Neural progenitor cell (in vitro differentiated cells): Measurements from ENCODE around the gene SARDH. TPM values are rescaled to one million over a fixed set of nuclear protein-coding genes. Genes with fewer than 3 reads are reported as not detected.
A peak's percentile ranks its signal among the peaks of the same experiment; 100 is the strongest.

ENCODE experiments used
- DNase-seq: peaks from one replicate; pipeline ENCODE4 v3.0.0-alpha.2; 2016; ENCODE audit warnings: low spot score
- H2AFZ ChIP-seq: fragments of 200-600 bp; sonication (generic); replicated peaks from 2 replicates; pipeline ENCODE4 v1.6.1; 2016; ENCODE audit warnings: antibody characterized with exemption
- H3F3A ChIP-seq: fragments of 200-600 bp; sonication (generic); 2 replicates; pipeline ENCODE4 v1.6.1; 2016; ENCODE audit warnings: antibody characterized with exemption, low read depth
- H3K27ac ChIP-seq: fragments of 200-600 bp; sonication (generic); 2 replicates; pipeline ENCODE4 v1.5.1; 2016; ENCODE audit warnings: mild to moderate bottlenecking
- H3K27me3 ChIP-seq: fragments of 200-600 bp; sonication (generic); 2 replicates; pipeline ENCODE4 v1.6.1; 2016; ENCODE audit warnings: mild to moderate bottlenecking, moderate library complexity
- H3K36me3 ChIP-seq: fragments of 200-600 bp; sonication (generic); 2 replicates; pipeline ENCODE4 v1.5.1; 2016
- H3K4me1 ChIP-seq: fragments of 200-600 bp; sonication (generic); 2 replicates; pipeline ENCODE4 v1.6.1; 2016; ENCODE audit warnings: mixed run types
- H3K4me2 ChIP-seq: fragments of 200-600 bp; sonication (generic); 2 replicates; pipeline ENCODE4 v1.6.1; 2016
- H3K4me3 ChIP-seq: fragments of 200-600 bp; sonication (generic); 2 replicates; pipeline ENCODE4 v1.5.1; 2016
- H3K79me2 ChIP-seq: fragments of 200-600 bp; sonication (generic); 2 replicates; pipeline ENCODE4 v1.6.1; 2016; ENCODE audit warnings: low read depth
- H3K9ac ChIP-seq: fragments of 200-600 bp; sonication (generic); 2 replicates; pipeline ENCODE4 v1.6.1; 2016
- H3K9me3 ChIP-seq: fragments of 200-600 bp; sonication (generic); 2 replicates; pipeline ENCODE4 v1.5.1; 2016; ENCODE audit warnings: low read depth
- H4K20me1 ChIP-seq: fragments of 200-600 bp; sonication (generic); 2 replicates; pipeline ENCODE4 v1.6.1; 2016; ENCODE audit warnings: low read depth
- H3K27ac Mint-ChIP-seq: 3 replicates; pipeline ENCODE4 v1.8.0; 2021; ENCODE audit warnings: mixed read lengths
- H3K27me3 Mint-ChIP-seq: 2 replicates; pipeline ENCODE4 v1.8.0; 2022; ENCODE audit warnings: low read depth, mild to moderate bottlenecking, inconsistent platforms, moderate library complexity, mixed read lengths; ENCODE audit not compliant: insufficient read depth
- H3K36me3 Mint-ChIP-seq: 3 replicates; pipeline ENCODE4 v1.8.0; 2021; ENCODE audit warnings: mixed read lengths
- H3K4me1 Mint-ChIP-seq: 3 replicates; pipeline ENCODE4 v1.8.0; 2021; ENCODE audit warnings: mixed read lengths
- H3K4me3 Mint-ChIP-seq: 3 replicates; pipeline ENCODE4 v1.8.0; 2021; ENCODE audit warnings: mild to moderate bottlenecking, moderate library complexity, mixed read lengths
- H3K9me3 Mint-ChIP-seq: 3 replicates; pipeline ENCODE4 v1.8.0; 2020; ENCODE audit warnings: mixed read lengths
- CTCF ChIP-seq: fragments of 200-600 bp; sonication (generic); IDR thresholded peaks from 2 replicates; pipeline ENCODE4 v1.5.1; 2017; ENCODE audit warnings: antibody characterized with exemption, mild to moderate bottlenecking
- EZH2 ChIP-seq: fragments of 200-600 bp; sonication (generic); IDR thresholded peaks from 2 replicates; pipeline ENCODE4 v1.6.1; 2017; ENCODE audit warnings: antibody characterized with exemption, mild to moderate bottlenecking, moderate library complexity
- EZH2phosphoT487 ChIP-seq: fragments of 200-600 bp; sonication (generic); IDR thresholded peaks from 2 replicates; pipeline ENCODE4 v1.6.1; 2017; ENCODE audit warnings: antibody characterized with exemption
- total RNA-seq: library from RNA; depleted of rRNA; stranded (reverse); fragments of >200 nt; gene quantifications from 2 replicates; pipeline ENCODE4 v1.2.3, GENCODE V29; 2015; ENCODE audit warnings: low replicate concordance

SARDH gene
- total RNA-seq, 1 donor from 2014 or later, result 3.9 TPM

DNA sequence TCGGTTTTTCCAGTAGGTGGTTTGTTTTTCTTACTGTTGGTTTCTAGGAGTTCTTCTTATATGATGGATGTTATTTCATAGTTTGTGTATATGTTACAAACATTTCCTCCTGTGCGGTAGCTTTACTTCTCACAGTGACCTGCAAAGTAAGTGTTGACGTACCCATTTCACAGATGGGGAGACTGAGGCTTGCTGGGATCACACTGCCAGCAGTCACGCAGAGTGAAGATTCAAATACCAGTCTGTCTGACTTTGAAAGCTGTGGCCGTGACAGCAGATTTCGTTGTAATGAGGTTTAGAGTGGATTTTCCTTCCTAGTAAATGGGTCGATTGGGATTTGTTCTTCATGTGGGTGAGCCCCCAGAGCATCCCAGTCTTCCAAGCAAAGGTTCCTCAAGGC, 89.0 kb downstream of the SARDH start:
- no peaks in the 10 kb centered on the region for H3K27me3 ChIP-seq
- no peaks in the 10 kb centered on the region for H3F3A ChIP-seq
- TF ChIP-seq CTCF (no peak), EZH2 (no peak), EZH2phosphoT487 (no peak)
- no peaks in the 10 kb centered on the region for H3K79me2 ChIP-seq
- H3K36me3 ChIP-seq, result no peaks in the 10 kb centered on the region
- no peak for DNase-seq
- peaks cover 8% of the 10 kb centered on the region for H3K4me1 ChIP-seq
- H3K4me3 Mint-ChIP-seq, result no peak overlapping the region
- no peak overlapping the region for H3K4me2 ChIP-seq
- no peaks in the 10 kb centered on the region for H3K9me3 Mint-ChIP-seq
- peaks cover 8% of the 10 kb centered on the region for H3K4me1 Mint-ChIP-seq
- no peaks in the 10 kb centered on the region for H3K9me3 ChIP-seq
- no peak overlapping the region for H3K27ac ChIP-seq
- no peaks in the 10 kb centered on the region for H4K20me1 ChIP-seq
- no peak overlapping the region for H3K9ac ChIP-seq
- H2AFZ ChIP-seq, result no peak overlapping the region
- no peaks in the 10 kb centered on the region for H3K36me3 Mint-ChIP-seq
- H3K27ac Mint-ChIP-seq, result no peak overlapping the region
- H3K4me3 ChIP-seq, result no peak overlapping the region
- H3K27me3 Mint-ChIP-seq, result peaks cover 11% of the 10 kb centered on the region

DNA sequence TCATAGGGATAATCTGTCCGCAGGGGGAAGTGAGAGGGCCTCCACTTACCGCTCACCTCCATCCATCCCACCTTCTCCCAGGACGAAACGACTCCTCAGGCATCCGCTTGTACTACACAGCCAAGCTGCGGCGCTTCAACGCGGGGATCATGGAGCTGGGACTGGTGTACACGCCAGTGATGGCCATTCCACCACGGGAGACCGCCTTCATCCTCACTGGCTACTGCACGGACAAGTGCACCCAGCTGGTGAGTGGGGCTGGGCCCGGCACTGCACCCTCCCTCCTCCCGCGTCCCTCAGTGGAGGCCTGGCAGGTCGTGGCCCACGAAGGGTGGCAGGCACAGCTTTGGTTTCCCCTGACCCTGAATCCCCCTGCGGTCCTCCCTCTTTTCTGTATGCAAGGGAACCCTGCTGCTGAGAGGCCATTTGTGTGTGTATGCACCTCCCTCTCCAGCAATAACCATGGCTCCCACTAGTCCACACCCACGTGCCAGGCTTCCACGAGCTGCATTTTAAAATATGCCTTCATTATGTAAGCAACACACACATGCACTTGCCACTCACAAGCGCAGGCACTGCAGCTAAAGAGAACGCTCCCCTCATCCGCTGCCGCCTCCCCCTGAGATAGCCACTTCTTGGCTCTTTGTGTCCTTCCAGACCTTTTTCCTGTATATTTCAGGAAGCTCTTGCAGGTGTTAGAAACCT, 90.2 kb downstream of the SARDH start:
- Histone ChIP-seq H3F3A (no peaks in the 10 kb centered on the region), H3K27ac (no peak overlapping the region), H4K20me1 (no peaks in the 10 kb centered on the region), H3K9ac (no peak overlapping the region), H3K4me3 (no peak overlapping the region), H3K9me3 (no peaks in the 10 kb centered on the region), H3K4me2 (no peak overlapping the region), H3K36me3 (no peaks in the 10 kb centered on the region), H3K4me1 (peaks cover 8% of the 10 kb centered on the region), H3K27me3 (no peaks in the 10 kb centered on the region), H2AFZ (no peak overlapping the region), H3K79me2 (no peaks in the 10 kb centered on the region)
- Mint-ChIP-seq H3K4me3 (no peak overlapping the region), H3K27me3 (peaks cover 11% of the 10 kb centered on the region), H3K36me3 (no peaks in the 10 kb centered on the region), H3K9me3 (no peaks in the 10 kb centered on the region), H3K27ac (peak overlapping the region; percentile 50), H3K4me1 (peaks cover 8% of the 10 kb centered on the region)
- TF ChIP-seq EZH2phosphoT487, result no peak
- TF ChIP-seq EZH2, result no peak
- TF ChIP-seq CTCF, result no peak
- DNase-seq, result no peak

DNA sequence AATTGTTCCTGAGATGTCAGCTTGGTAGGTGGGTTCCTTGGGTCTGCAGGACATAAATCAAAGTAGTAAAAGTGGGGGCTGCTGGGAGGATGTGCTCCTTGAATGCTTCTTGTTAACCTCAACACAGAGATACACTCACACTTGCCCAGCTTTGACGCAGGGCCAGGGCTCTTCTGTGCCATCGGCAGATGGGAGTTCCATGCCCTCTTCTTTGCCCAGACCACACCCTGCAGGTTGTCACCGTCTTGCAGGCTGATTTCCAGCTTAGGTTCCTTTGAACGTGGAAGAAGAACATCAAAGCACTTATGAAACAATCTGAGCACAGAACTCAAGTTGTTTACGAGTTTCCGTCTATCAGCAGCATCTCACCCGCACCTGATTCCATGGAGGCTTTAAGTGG, 91.0 kb downstream of the SARDH start:
- Histone ChIP-seq H3K9ac (no peak overlapping the region), H3K4me1 (peaks cover 8% of the 10 kb centered on the region), H2AFZ (no peak overlapping the region), H3K27ac (no peak overlapping the region), H3K9me3 (no peaks in the 10 kb centered on the region), H3K4me3 (no peak overlapping the region), H3K4me2 (no peak overlapping the region), H3K79me2 (no peaks in the 10 kb centered on the region), H3F3A (no peaks in the 10 kb centered on the region), H3K36me3 (no peaks in the 10 kb centered on the region), H4K20me1 (no peaks in the 10 kb centered on the region), H3K27me3 (no peaks in the 10 kb centered on the region)
- TF ChIP-seq CTCF, result no peak
- no peak for TF ChIP-seq EZH2phosphoT487
- no peak for TF ChIP-seq EZH2
- Mint-ChIP-seq H3K4me1 (peaks cover 8% of the 10 kb centered on the region), H3K4me3 (no peak overlapping the region), H3K27ac (peak overlapping the region; percentile 18), H3K27me3 (peaks cover 8% of the 10 kb centered on the region), H3K36me3 (no peaks in the 10 kb centered on the region), H3K9me3 (no peaks in the 10 kb centered on the region)
- no peak for DNase-seq
